Esophagus squamous epithelium (tissue), 4 donors: ENCODE results near the gene MXD1.

Source experiments
- POLR2A ChIP-seq, 4 donors: fragments of 450-650 bp; IDR thresholded peaks; one replicate each; pipeline ENCODE4 v1.6.1; 2017; ENCODE audit warnings: antibody characterized with exemption in 4 of 4, mild to moderate bottlenecking in 4 of 4, moderate library complexity in 3 of 4
- TF ChIP-seq, protein P1 (sequence below), 6 experiments: fragments of 450-650 bp in 4 of 6; fragments of 200-600 bp in 2 of 6; sonication (generic) in 2 of 6; IDR thresholded peaks; one replicate each; pipeline ENCODE4 v1.5.1; 2016 to 2019; ENCODE audit warnings: antibody characterized with exemption in 6 of 6, mild to moderate bottlenecking in 4 of 6, moderate library complexity in 4 of 6

- TF ChIP-seq, protein P1, sequence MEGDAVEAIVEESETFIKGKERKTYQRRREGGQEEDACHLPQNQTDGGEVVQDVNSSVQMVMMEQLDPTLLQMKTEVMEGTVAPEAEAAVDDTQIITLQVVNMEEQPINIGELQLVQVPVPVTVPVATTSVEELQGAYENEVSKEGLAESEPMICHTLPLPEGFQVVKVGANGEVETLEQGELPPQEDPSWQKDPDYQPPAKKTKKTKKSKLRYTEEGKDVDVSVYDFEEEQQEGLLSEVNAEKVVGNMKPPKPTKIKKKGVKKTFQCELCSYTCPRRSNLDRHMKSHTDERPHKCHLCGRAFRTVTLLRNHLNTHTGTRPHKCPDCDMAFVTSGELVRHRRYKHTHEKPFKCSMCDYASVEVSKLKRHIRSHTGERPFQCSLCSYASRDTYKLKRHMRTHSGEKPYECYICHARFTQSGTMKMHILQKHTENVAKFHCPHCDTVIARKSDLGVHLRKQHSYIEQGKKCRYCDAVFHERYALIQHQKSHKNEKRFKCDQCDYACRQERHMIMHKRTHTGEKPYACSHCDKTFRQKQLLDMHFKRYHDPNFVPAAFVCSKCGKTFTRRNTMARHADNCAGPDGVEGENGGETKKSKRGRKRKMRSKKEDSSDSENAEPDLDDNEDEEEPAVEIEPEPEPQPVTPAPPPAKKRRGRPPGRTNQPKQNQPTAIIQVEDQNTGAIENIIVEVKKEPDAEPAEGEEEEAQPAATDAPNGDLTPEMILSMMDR (IDR thresholded peaks at IDR 0.05), result no peak
- TF ChIP-seq POLR2A (IDR thresholded peaks at IDR 0.05), result peak in 1 of 4 donors; percentile 52
These were observed 21.0 kb upstream of the MXD1 start, which contains the start of gene SNRNP27 for GRCh38 chr2:69893684-69894551.
